GM12878 (cell line): ENCODE measurements around the gene LYRM4. TPM values are rescaled to one million over a fixed set of nuclear protein-coding genes. Genes with fewer than 3 reads are reported as not detected.

ENCODE experiments used
- ATAC-seq: fragments of 200-7000 bp; cut with Tn5 transposase; 3 replicates; pipeline ENCODE4 v1.9.1; 2020; ENCODE audit warnings: mild to moderate bottlenecking, moderate library complexity
- BruUV-seq: library from RNA; stranded (reverse); fragments of 400-500 nt; replicated peaks from 2 replicates; lab custom pipeline; 2021; lab: Mats Ljungman, UMichigan
- CTCF ChIA-PET: fragments of 300-600 bp; sonication (Branson Sonifier 250); formaldehyde crosslinking; extraction: SDS; loops from one replicate; lab custom pipeline; 2021; ENCODE audit warnings: inconsistent platforms; lab: Yijun Ruan, JAX
- POLR2A ChIA-PET: fragments of 350-600 bp; formaldehyde crosslinking; extraction: SDS; loops from one replicate; lab custom pipeline; 2021; ENCODE audit warnings: inconsistent platforms; lab: Charles Lee
- RAD21 ChIA-PET: fragments of 300-600 bp; sonication (Branson Sonifier 250); formaldehyde crosslinking; loops from one replicate; lab custom pipeline; 2023; ENCODE audit warnings: antibody characterized with exemption; ENCODE audit not compliant: unreplicated experiment; lab: Charles Lee
- SMC1A ChIA-PET: fragments of 300-600 bp; sonication (Branson Sonifier 250); formaldehyde crosslinking; loops from one replicate; lab custom pipeline; 2023; ENCODE audit not compliant: unreplicated experiment, uncharacterized antibody; lab: Charles Lee
- DNase-seq: peaks from one replicate; pipeline ENCODE4 v3.0.0-alpha.2; 2011; ENCODE audit warnings: low read depth, low spot score
- FAIRE-seq: peaks from 3 replicates; lab custom pipeline; 2011; peaks lifted over from hg19 to GRCh38; lab: Jason Lieb, UNC
- H2AFZ ChIP-seq: 2 replicates; pipeline ENCODE4 v1.6.0; 2011; ENCODE audit warnings: low read depth, low read length, control low read depth; ENCODE audit not compliant: control insufficient read depth
- H3K27ac ChIP-seq: 2 replicates; pipeline ENCODE4 v1.5.1; 2011; ENCODE audit warnings: control low read depth; ENCODE audit not compliant: control insufficient read depth, insufficient read depth
- H3K27me3 ChIP-seq, 2 experiments: replicated peaks in 1 of 2; 2 replicates each; pipeline versions ENCODE4 v1.6.0 to v1.6.1; 2011; ENCODE audit warnings: low read length in 1 of 2; ENCODE audit not compliant: control insufficient read depth in 2 of 2, insufficient read depth in 2 of 2
- H3K36me3 ChIP-seq, 2 experiments: 2 replicates each; pipeline ENCODE4 v1.5.1; 2011; ENCODE audit warnings: low read length in 1 of 2; ENCODE audit not compliant: control insufficient read depth in 2 of 2, insufficient read depth in 2 of 2
- H3K4me1 ChIP-seq: 2 replicates; pipeline ENCODE4 v1.6.1; 2011; ENCODE audit warnings: mild to moderate bottlenecking, low read length, moderate library complexity, mixed read lengths; ENCODE audit not compliant: control insufficient read depth, insufficient read depth
- H3K4me2 ChIP-seq: 2 replicates; pipeline ENCODE4 v1.6.0; 2011; ENCODE audit warnings: control low read depth; ENCODE audit not compliant: control insufficient read depth, insufficient read depth
- H3K4me3 ChIP-seq: fragments of 200-600 bp; sonication (generic); 2 replicates; pipeline ENCODE4 v1.5.1; 2016
- H3K79me2 ChIP-seq: 2 replicates; pipeline ENCODE4 v1.6.0; 2011; ENCODE audit warnings: low read length; ENCODE audit not compliant: control insufficient read depth, insufficient read depth
- H3K9ac ChIP-seq: 2 replicates; pipeline ENCODE4 v1.8.0; 2011; ENCODE audit warnings: low read length, control low read depth, mixed read lengths; ENCODE audit not compliant: control insufficient read depth, insufficient read depth
- H3K9me3 ChIP-seq: replicated peaks from 3 replicates; pipeline ENCODE4 v1.5.1; 2011; ENCODE audit warnings: mild to moderate bottlenecking, low read length; ENCODE audit not compliant: control insufficient read depth, insufficient read depth
- H4K20me1 ChIP-seq: 2 replicates; pipeline ENCODE4 v1.6.0; 2011; ENCODE audit not compliant: control insufficient read depth, insufficient read depth
- CEBPB ChIP-seq, 2 experiments: fragments of 150-350 bp in 1 of 2; IDR thresholded peaks; 2 replicates each; pipeline ENCODE4 v1.6.1; 2012 to 2014; ENCODE audit warnings: low read depth in 2 of 2, low read length in 2 of 2, borderline replicate concordance in 1 of 2, inconsistent platforms in 1 of 2
- TCF12 ChIP-seq: IDR thresholded peaks from 2 replicates; pipeline ENCODE4 v1.6.1; 2011; ENCODE audit warnings: low read depth, mild to moderate bottlenecking, low read length
- WGBS: methylation state at CpG from one replicate; pipeline ENCODE4 v1.1.6; 2016; ENCODE audit warnings: low lambda C conversion rate; ENCODE audit not compliant: insufficient replicate concordance, insufficient coverage; ENCODE audit errors: missing lambda C conversion rate; 5-methylcytosine and 5-hydroxymethylcytosine counted together
- in situ Hi-C: fragments of 300-500 bp; cut with MboI; formaldehyde crosslinking; loops from 9 replicates; pipeline ENCODE4 v1.14.3; 2018; ENCODE audit warnings: mixed read lengths
- intact Hi-C: fragments of 100-400 bp; cut with micrococcal nuclease; formaldehyde crosslinking; loops from one replicate; pipeline ENCODE4 v1.14.2; 2022; ENCODE audit not compliant: unreplicated experiment
- polyA plus RNA-seq, 11 experiments: library from polyadenylated mRNA; depleted of rRNA in 4 of 11; unstranded in 6 of 11; stranded (reverse) in 5 of 11; fragments of >200 nt; fragmentation: Nextera tagmentation in 4 of 11; fragmentation: Illumina TruSeq in 1 of 11; extraction: Ambion mirVana in 4 of 11; extraction: Trizol in 1 of 11; gene quantifications; 1 replicate in 1 of 11; 2 replicates in 10 of 11; pipeline versions ENCODE4 v1.2.1 to v1.2.3, GENCODE V29; 2011 to 2016; ENCODE audit warnings: inconsistent platforms in 2 of 11, missing spikeins in 2 of 11, low read depth in 1 of 11
- total RNA-seq, 4 experiments: library from RNA; depleted of rRNA in 3 of 4; stranded (reverse); fragments of >200 nt in 3 of 4; fragmentation: Illumina TruSeq in 1 of 4; extraction: Trizol in 1 of 4; gene quantifications; 2 replicates each; pipeline versions ENCODE4 v1.2.1 to v1.2.3, GENCODE V29; 2013 to 2021
- TF ChIP-seq, protein P1 (sequence below), 3 experiments: IDR thresholded peaks in 2 of 3; conservative IDR thresholded peaks in 1 of 3; 2 replicates each; pipeline ENCODE4 v1.5.1; 2011; ENCODE audit warnings: low read depth in 3 of 3, low read length in 3 of 3, mild to moderate bottlenecking in 3 of 3, control low read depth in 2 of 3, moderate library complexity in 2 of 3, inconsistent platforms in 1 of 3, mixed read lengths in 1 of 3; ENCODE audit not compliant: control insufficient read depth in 2 of 3, insufficient read depth in 1 of 3; ENCODE audit errors: extremely low read depth in 1 of 3
- TF ChIP-seq, protein P2 (sequence below): fragments of 450-650 bp; IDR thresholded peaks from 2 replicates; pipeline ENCODE4 v1.6.1; 2017; ENCODE audit warnings: mild to moderate bottlenecking, low read depth, inconsistent platforms; ENCODE audit not compliant: poor library complexity, severe bottlenecking

Gene LYRM4
- total and polyA plus RNA-seq, 10 of the 15 experiments (the other 5 are each of a cell fraction or from before 2014, with no cell fraction given), result 32.7 to 66.8 (median 44.0) TPM

DNA sequence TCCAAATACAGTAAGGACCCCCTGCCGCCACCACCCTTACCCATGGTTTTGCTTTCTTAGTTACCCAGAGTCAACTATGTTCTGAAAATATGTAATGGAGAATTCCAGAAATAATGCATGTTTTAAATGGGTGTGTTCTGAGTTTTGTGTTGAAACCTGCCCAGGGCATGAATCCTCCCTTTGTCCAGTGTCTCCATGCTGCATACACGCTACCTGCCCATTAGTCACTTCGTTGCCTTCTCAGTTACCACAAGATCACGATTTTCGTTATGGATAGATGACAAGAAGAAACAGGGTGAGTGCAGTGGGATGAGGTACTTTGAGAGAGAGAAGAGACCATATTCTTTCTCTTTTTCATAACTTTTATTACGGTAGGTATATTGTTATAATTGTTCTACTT is 11.2 kb upstream of the LYRM4 start:
- in situ Hi-C loops (no loop called here), intact Hi-C loops (no loop called here)
- CTCF ChIA-PET, result interaction anchor here (1.6 kb wide), 1 partner anchor 31 kb away, joined by 5 read pairs; no protein-coding TSS in a partner anchor
- BruUV-seq, result no TSS peak
- H3K9me3 ChIP-seq, result no peaks in the 10 kb centered on the region
- no peak for DNase-seq
- no peaks in the 10 kb centered on the region for H3K27me3 ChIP-seq
- POLR2A ChIA-PET, result interaction anchor here (1.5 kb wide), 1 partner anchor 11 kb away, joined by 5 read pairs; the partner anchor contains the start of genes FARS2 and LYRM4
- no peak overlapping the region for H2AFZ ChIP-seq
- no peak overlapping the region for H3K4me2 ChIP-seq
- no peak for FAIRE-seq
- H3K79me2 ChIP-seq, result no peaks in the 10 kb centered on the region; the same call in none of the 2 replicates
- H3K4me1 ChIP-seq, result no peaks in the 10 kb centered on the region
- SMC1A ChIA-PET, result no interaction called here
- H3K36me3 ChIP-seq, result no peaks in the 10 kb centered on the region; a peak in 2 of 4 replicates
- ATAC-seq, result no peak
- WGBS, result 97% methylated on average over 6 of the region's 6 CpGs
- RAD21 ChIA-PET, result no interaction called here
- H4K20me1 ChIP-seq, result no peaks in the 10 kb centered on the region
- H3K27ac ChIP-seq, result no peak overlapping the region
- H3K9ac ChIP-seq, result no peak overlapping the region
- H3K4me3 ChIP-seq, result no peak overlapping the region
- TF ChIP-seq TCF12 (no peak), CEBPB (IDR thresholded peaks at IDR 0.05; ENCODE audit: borderline replicate concordance in 1 of 2, low read depth in 2 of 2, low read length in 2 of 2) (no peak)
- TF ChIP-seq, protein P1, sequence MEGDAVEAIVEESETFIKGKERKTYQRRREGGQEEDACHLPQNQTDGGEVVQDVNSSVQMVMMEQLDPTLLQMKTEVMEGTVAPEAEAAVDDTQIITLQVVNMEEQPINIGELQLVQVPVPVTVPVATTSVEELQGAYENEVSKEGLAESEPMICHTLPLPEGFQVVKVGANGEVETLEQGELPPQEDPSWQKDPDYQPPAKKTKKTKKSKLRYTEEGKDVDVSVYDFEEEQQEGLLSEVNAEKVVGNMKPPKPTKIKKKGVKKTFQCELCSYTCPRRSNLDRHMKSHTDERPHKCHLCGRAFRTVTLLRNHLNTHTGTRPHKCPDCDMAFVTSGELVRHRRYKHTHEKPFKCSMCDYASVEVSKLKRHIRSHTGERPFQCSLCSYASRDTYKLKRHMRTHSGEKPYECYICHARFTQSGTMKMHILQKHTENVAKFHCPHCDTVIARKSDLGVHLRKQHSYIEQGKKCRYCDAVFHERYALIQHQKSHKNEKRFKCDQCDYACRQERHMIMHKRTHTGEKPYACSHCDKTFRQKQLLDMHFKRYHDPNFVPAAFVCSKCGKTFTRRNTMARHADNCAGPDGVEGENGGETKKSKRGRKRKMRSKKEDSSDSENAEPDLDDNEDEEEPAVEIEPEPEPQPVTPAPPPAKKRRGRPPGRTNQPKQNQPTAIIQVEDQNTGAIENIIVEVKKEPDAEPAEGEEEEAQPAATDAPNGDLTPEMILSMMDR (IDR thresholded peaks at IDR 0.05 in 2 of 3, conservative IDR thresholded peaks at IDR 0.05 in 1 of 3; ENCODE audit: control insufficient read depth in 2 of 3, extremely low read depth in 1 of 3, insufficient read depth in 1 of 3, low read depth in 3 of 3, low read length in 3 of 3), result no peak
- TF ChIP-seq, protein P2, sequence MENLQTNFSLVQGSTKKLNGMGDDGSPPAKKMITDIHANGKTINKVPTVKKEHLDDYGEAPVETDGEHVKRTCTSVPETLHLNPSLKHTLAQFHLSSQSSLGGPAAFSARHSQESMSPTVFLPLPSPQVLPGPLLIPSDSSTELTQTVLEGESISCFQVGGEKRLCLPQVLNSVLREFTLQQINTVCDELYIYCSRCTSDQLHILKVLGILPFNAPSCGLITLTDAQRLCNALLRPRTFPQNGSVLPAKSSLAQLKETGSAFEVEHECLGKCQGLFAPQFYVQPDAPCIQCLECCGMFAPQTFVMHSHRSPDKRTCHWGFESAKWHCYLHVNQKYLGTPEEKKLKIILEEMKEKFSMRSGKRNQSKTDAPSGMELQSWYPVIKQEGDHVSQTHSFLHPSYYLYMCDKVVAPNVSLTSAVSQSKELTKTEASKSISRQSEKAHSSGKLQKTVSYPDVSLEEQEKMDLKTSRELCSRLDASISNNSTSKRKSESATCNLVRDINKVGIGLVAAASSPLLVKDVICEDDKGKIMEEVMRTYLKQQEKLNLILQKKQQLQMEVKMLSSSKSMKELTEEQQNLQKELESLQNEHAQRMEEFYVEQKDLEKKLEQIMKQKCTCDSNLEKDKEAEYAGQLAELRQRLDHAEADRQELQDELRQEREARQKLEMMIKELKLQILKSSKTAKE, result no peak
